DND-41 (cell line): Measurements from ENCODE around the gene UPK3BL1.
"Not testable (repeated sequence)": the region's sequence is repeated elsewhere in the genome, so short reads cannot be mapped to it uniquely, and the experiment has no call there.

Experiments
- EZH2 ChIP-seq: IDR thresholded peaks from 3 replicates; pipeline ENCODE4 v1.6.1; 2012; ENCODE audit warnings: borderline replicate concordance, low read depth, mild to moderate bottlenecking, moderate library complexity, low read length, inconsistent platforms; ENCODE audit not compliant: severe bottlenecking
- TF ChIP-seq, protein P1 (sequence below): IDR thresholded peaks from 2 replicates; pipeline ENCODE4 v1.5.1; 2012; ENCODE audit warnings: borderline replicate concordance, low read length, moderate library complexity, mild to moderate bottlenecking; ENCODE audit not compliant: poor library complexity, severe bottlenecking; ENCODE audit errors: extremely low read depth

DNA sequence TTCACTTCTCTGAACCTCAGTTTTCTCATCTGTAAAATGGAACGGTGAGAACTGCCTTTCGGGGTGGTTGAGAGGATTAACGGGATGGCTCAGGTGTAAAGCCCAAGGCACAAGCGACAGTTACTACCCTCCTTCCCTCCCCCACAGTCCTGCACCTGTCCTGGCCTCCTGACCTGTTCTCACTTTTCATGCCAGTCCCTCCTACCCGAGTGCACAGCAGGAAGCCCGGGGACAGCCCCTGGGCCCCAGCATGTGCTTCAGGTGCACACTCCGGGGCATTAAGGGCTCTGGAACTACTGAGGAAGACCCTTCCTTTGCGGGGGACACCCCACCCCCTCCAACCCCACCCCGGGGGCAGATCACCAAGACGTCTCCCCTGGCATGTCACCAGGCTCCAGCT lies 26.7 kb downstream of the UPK3BL1 start:
- TF ChIP-seq, protein P1, sequence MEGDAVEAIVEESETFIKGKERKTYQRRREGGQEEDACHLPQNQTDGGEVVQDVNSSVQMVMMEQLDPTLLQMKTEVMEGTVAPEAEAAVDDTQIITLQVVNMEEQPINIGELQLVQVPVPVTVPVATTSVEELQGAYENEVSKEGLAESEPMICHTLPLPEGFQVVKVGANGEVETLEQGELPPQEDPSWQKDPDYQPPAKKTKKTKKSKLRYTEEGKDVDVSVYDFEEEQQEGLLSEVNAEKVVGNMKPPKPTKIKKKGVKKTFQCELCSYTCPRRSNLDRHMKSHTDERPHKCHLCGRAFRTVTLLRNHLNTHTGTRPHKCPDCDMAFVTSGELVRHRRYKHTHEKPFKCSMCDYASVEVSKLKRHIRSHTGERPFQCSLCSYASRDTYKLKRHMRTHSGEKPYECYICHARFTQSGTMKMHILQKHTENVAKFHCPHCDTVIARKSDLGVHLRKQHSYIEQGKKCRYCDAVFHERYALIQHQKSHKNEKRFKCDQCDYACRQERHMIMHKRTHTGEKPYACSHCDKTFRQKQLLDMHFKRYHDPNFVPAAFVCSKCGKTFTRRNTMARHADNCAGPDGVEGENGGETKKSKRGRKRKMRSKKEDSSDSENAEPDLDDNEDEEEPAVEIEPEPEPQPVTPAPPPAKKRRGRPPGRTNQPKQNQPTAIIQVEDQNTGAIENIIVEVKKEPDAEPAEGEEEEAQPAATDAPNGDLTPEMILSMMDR, result not testable (repeated sequence)
- not testable (repeated sequence) for TF ChIP-seq EZH2
